PFSK-1 (cell line): ENCODE data around the gene SPIB.

Experiments used
- FOXP2 ChIP-seq: optimal IDR thresholded peaks from 2 replicates; pipeline ENCODE3; 2011; ENCODE audit warnings: borderline replicate concordance, control low read depth, inconsistent platforms; ENCODE audit not compliant: insufficient read depth; ENCODE audit errors: extremely low read length, extremely low read depth
- POLR2AphosphoS5 ChIP-seq: IDR thresholded peaks from 2 replicates; pipeline ENCODE4 v1.6.1; 2012; ENCODE audit warnings: low read depth, mild to moderate bottlenecking, control low read depth, low read length, moderate library complexity
- SIN3A ChIP-seq: IDR thresholded peaks from 2 replicates; pipeline ENCODE4 v1.6.1; 2012; ENCODE audit warnings: mild to moderate bottlenecking, low read length, moderate library complexity, borderline replicate concordance; ENCODE audit not compliant: insufficient read depth
- TAF1 ChIP-seq: IDR thresholded peaks from 2 replicates; pipeline ENCODE4 v1.6.1; 2012; ENCODE audit warnings: low read length, control low read depth, borderline replicate concordance; ENCODE audit not compliant: insufficient read depth
- TF ChIP-seq, protein P1 (sequence below), 2 experiments: IDR thresholded peaks; 2 replicates each; pipeline versions ENCODE4 v1.6.1 to v1.8.0; 2011 to 2012; ENCODE audit warnings: low read depth in 2 of 2, low read length in 2 of 2, control low read depth in 1 of 2, inconsistent platforms in 1 of 2, mild to moderate bottlenecking in 1 of 2, moderate library complexity in 1 of 2; ENCODE audit not compliant: insufficient read depth in 1 of 2

The SPIB gene

DNA sequence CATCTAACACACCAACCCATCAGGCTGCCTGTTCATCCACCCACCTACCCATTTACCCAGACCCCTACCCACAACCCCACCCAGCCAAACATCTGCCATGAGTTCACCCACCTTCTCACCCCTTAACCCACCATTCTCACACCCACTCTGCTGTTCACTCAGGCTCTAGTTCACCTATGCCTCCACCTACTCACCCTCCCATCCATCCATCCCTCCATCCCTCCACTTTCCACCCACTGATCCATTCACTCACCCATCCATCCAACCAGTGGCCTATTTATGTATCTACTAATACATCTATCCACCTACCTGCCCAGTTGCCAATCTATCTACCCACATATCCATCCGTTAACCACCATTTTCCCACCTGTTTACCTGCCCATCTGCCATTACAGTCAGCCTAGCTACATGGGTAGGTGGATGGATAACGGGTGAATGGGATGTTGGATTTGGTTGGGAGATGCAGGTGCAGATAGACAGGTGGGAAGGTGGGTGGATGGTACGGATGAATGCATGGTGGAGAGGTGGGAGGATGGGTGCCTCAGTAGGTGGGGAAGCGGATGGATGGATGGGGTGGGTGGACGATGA lies 19.2 kb downstream of the SPIB start:
- TF ChIP-seq POLR2AphosphoS5 (no peak), SIN3A (no peak), FOXP2 (no peak), TAF1 (no peak)
- TF ChIP-seq, protein P1, sequence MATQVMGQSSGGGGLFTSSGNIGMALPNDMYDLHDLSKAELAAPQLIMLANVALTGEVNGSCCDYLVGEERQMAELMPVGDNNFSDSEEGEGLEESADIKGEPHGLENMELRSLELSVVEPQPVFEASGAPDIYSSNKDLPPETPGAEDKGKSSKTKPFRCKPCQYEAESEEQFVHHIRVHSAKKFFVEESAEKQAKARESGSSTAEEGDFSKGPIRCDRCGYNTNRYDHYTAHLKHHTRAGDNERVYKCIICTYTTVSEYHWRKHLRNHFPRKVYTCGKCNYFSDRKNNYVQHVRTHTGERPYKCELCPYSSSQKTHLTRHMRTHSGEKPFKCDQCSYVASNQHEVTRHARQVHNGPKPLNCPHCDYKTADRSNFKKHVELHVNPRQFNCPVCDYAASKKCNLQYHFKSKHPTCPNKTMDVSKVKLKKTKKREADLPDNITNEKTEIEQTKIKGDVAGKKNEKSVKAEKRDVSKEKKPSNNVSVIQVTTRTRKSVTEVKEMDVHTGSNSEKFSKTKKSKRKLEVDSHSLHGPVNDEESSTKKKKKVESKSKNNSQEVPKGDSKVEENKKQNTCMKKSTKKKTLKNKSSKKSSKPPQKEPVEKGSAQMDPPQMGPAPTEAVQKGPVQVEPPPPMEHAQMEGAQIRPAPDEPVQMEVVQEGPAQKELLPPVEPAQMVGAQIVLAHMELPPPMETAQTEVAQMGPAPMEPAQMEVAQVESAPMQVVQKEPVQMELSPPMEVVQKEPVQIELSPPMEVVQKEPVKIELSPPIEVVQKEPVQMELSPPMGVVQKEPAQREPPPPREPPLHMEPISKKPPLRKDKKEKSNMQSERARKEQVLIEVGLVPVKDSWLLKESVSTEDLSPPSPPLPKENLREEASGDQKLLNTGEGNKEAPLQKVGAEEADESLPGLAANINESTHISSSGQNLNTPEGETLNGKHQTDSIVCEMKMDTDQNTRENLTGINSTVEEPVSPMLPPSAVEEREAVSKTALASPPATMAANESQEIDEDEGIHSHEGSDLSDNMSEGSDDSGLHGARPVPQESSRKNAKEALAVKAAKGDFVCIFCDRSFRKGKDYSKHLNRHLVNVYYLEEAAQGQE (IDR thresholded peaks at IDR 0.05; ENCODE audit: insufficient read depth in 1 of 2, low read depth in 2 of 2, low read length in 2 of 2): no peak

- TF ChIP-seq POLR2AphosphoS5 (no peak), FOXP2 (no peak), TAF1 (no peak), SIN3A (no peak)
- TF ChIP-seq, protein P1 (IDR thresholded peaks at IDR 0.05; ENCODE audit: insufficient read depth in 1 of 2, low read depth in 2 of 2, low read length in 2 of 2): no peak
Measured at GRCh38 chr19:50444059-50444458, 25.3 kb downstream of the SPIB start.

GRCh38 chr19:50447053-50447452 lies 28.3 kb downstream of the SPIB start:
- TF ChIP-seq TAF1: no peak
- TF ChIP-seq POLR2AphosphoS5: no peak

GRCh38 chr19:50447750-50448149 lies 29.0 kb downstream of the SPIB start:
- TF ChIP-seq POLR2AphosphoS5: no peak
- no peak for TF ChIP-seq TAF1
- TF ChIP-seq, protein P1 (IDR thresholded peaks at IDR 0.05; ENCODE audit: insufficient read depth in 1 of 2, low read depth in 2 of 2, low read length in 2 of 2): no peak
- no peak for TF ChIP-seq SIN3A
- no peak for TF ChIP-seq FOXP2

GRCh38 chr19:50449236-50449899 lies 30.6 kb downstream of the SPIB start:
- no peak for TF ChIP-seq SIN3A
- TF ChIP-seq, protein P1 (IDR thresholded peaks at IDR 0.05; ENCODE audit: insufficient read depth in 1 of 2, low read depth in 2 of 2, low read length in 2 of 2): no peak
- TF ChIP-seq FOXP2: no peak
- TF ChIP-seq TAF1: no peak
- no peak for TF ChIP-seq POLR2AphosphoS5
